Gastrocnemius medialis (tissue), 4 donors: ENCODE measurements around the gene GLOD4.

Experiments
- CTCF ChIP-seq, 5 experiments: fragments of 450-650 bp in 3 of 5; fragments of 200-600 bp in 2 of 5; sonication (generic) in 2 of 5; IDR thresholded peaks in 4 of 5; conservative IDR thresholded peaks in 1 of 5; 1 replicate in 4 of 5; 2 replicates in 1 of 5; pipeline ENCODE4 v1.5.1; 2016 to 2019; ENCODE audit warnings: antibody characterized with exemption in 5 of 5, mild to moderate bottlenecking in 3 of 5, moderate library complexity in 3 of 5
- POLR2A ChIP-seq, 2 donors: fragments of 450-650 bp; IDR thresholded peaks; one replicate each; pipeline ENCODE4 v1.6.1; 2017; ENCODE audit warnings: antibody characterized with exemption in 2 of 2, mild to moderate bottlenecking in 2 of 2, moderate library complexity in 2 of 2

- TF ChIP-seq CTCF (IDR thresholded peaks at IDR 0.05 in 4 of 5, conservative IDR thresholded peaks at IDR 0.05 in 1 of 5) (no peak), POLR2A (IDR thresholded peaks at IDR 0.05) (no peak)
Measured at GRCh38 chr17:800446-801242, 18.6 kb upstream of the GLOD4 start.
